Superior temporal gyrus (tissue), 1 donor: Measurements from ENCODE around the gene HID1.
"Not testable (repeated sequence)": the region's sequence is repeated elsewhere in the genome, so short reads cannot be mapped to it uniquely, and the experiment has no call there.

ENCODE experiments used
- DNase-seq: peaks from one replicate; pipeline ENCODE4 v3.0.0-alpha.2; 2016; ENCODE audit errors: extremely low spot score

HID1 gene

DNA sequence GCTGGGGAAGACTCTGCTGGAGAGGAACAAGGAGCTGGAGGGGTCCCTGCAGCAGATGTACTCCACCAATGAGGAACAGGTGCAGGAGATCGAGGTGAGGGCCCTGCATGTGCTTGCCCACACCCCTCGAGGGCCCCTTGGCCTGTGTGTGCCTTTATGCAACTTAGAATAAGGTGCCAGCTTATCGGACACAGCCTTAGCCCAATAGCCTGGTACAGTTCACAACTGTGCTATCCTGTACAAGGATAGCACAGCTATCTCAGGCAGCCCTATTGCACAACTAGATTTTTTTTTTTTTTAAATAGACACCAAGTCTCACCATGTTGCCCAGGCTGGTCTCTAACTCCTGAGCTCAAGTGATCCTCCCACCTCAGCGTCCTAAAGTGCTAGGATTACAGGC lies 27.0 kb upstream of the HID1 start:
- DNase-seq, result no peak

DNA sequence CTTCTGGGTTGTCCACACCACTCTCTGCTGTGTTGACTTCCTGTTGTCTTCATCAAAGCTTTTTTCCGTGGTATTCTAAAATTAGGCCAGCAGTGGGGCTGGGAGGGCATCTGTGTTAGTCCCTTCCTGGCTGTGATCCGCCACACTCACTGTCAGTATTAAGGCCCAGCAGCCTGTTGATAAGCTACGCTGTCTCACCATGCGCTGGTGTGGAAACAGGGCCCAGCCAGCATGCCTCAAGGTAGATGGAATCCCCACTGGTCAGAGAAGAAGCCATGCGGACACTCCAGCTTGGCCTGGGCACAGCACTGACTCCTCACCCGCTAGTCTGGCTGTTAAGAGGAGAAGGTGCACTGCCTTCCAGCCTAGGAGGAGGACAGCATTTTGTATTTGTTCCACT lies 26.2 kb upstream of the HID1 start:
- no peak for DNase-seq

DNA sequence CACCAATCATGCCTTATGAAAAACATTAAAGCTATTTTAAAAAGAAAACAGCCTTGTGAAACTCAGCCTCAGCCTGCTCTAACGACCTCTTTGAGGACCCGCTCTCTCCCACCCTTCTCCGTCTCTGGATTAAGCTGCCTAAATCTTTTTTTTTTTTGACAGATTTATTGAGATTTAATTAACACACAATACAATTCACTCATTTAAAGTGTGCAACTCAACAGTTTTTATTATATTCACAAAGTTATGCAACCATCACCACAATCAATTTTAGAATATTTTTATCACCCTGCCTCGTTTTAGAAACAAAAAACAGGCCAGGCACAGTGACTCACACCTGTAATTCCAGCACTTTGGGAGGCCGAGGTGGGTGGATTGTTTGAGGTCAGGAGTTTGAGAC lies 23.3 kb upstream of the HID1 start:
- no peak for DNase-seq

GRCh38 chr17:74994440-74994839 lies 21.9 kb upstream of the HID1 start:
- DNase-seq, result no peak

- no peak for DNase-seq
These were observed 19.7 kb upstream of the HID1 start for GRCh38 chr17:74992223-74992622.

- no peak for DNase-seq
These were observed 18.1 kb upstream of the HID1 start for GRCh38 chr17:74990581-74991105.

DNA sequence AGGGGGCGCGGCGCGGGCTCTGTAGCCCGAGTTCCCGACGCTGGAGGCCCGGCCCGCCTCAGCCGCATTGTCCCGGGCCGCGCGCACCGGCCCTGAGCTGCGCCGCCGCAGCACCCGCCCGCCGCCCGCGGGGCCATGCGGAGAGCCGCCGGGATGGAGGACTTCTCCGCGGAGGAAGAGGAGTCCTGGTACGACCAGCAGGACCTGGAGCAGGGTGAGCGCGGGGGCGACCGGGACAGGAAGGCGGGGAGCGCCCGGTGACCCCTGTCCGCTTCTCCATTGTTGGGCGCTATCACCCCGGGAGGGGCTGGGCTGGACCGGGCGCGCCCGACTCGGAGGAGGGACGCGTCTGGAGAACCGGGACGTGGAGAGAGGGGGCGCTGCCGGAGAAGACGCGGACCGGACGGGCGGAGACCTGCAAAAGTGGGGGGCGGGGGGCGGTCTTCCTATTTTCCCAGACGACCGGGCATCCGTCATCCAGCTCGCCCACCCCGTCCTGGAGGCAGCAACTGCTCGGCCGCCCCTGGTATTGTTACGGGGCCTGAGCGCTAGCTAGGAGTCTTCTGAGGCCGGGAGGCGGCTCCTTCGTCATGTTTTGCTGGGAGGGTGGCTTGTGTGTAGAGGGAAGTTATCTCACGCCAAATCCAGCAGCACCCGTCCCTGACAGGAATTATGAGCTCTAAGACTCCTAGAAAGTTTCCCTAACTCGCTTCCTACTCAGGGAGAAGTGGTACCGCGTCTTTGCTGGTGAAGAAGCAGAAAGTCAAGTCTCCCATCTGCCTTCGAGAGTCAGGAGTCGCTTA lies 15.6 kb upstream of the HID1 start:
- DNase-seq, result peak; percentile 77

DNA sequence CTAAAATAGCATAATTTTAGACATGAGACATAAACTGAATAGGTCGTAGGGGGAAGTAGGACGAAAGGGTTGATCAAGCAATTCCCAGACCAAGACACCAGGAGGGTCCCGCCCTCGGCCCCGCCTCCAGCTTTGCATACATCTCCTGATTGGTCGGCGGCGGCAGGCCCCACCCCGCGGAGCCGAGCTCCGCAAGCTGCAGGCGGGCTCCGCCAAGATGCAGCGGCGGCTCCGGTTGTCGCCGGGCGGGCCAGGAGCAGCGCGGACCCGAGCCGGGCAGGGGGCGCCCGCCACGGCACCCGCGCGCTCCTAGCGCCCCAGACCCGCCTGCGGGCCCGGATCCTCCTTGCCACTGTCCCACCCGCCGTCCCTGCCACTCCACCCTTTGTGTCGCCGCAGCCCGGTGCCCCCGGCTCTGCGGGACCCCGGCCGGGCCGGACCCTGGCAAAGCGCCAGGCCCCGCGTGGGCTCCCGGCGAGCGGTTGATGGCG lies 14.9 kb upstream of the HID1 start, which contains the start of gene CDR2L:
Gene CDR2L, plus strand, starts transcription at position 215 of the 491 bp plus-strand sequence. CDS start 412 bp downstream, outside the sequence.
- DNase-seq, result peak; percentile 96

GRCh38 chr17:74986206-74986576 lies 13.6 kb upstream of the HID1 start:
- no peak for DNase-seq

DNA sequence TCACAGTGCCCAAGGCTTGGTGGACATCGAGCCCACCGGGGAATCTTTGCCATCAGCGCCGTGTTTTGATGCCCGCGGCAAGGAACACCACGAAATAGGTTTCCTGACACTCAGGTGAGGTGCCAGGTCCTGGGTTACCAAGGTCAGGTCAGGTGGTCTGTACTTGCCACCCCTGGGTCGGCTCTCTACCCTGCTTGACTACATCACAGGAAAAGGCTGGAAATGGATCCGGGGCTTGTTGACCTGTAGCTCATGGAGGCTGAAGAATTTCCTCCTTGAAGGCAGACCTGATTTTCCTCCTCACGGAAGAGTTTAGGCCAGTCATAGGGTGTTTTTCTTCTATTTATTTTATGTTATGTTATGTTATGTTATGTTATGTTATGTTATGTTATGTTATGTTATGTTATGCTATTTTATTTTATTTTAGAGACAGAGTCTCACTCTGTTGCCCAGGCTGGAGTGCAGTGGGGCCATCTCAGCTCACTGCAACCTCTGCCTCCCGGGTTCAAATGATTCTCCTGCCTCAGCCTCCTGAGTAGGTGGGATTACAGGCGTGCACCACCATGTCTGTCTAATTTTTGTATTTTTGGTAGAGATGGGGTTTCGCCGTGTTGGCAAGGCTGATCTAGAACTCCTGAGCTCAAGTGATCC lies 10.2 kb upstream of the HID1 start:
- peak; percentile 70 for DNase-seq

- DNase-seq, result peak; percentile 92
These were observed 9.6 kb upstream of the HID1 start for GRCh38 chr17:74981979-74982662.

GRCh38 chr17:74981318-74981978 lies 8.9 kb upstream of the HID1 start:
- no peak for DNase-seq

DNA sequence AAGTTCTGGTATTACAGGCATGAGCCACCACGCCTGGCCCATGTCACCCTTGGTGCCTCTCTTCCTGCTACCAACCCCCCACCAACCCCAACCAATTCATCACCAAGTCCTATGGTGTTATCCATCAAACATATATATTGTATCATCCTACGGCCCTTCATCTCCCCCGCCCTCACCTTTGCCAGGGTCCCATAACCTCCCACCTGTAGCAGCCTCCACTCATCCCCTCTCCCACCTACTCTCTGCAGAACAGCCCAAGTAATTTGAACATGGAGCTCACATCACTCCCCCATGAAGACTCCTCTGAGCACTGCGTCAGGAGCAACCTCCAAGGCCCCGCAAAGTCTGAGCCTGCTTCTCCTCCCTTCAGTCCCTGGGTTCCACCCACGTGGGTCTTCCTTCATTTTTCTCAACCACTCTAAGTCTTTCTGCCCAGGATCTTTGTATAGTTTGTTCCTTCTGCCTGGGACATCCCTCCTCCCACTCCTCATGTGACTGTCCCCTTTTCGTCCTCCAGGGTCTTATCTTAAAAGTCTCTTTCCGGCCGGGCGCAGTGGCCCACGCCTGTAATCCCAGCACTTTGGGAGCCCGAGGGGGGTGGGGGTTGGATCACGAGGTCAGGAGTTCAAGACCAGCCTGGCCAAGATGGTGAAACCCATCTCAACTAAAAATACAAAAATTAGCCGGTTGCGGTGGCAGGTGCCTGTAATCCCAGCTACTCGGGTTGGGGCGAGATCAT lies 7.0 kb upstream of the HID1 start:
- no peak for DNase-seq

DNA sequence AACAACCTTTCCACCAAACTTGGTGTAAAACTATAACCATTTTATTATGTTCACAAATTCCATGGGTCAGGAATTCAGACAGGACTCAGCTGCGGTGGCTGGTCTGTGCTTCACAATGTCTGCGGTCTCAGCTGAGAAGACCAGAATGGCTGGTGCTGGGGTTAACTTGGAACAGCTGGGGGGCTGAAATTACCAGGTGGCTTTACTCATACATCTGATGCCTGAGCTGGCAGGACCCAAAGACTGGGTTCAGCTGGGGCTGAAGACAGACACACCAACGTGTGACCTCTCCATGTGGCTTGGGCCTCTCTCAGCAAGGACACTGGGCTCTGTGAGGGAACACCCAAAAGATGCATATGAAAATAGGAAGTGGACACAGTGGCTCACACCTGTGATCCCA lies 5.7 kb upstream of the HID1 start:
- DNase-seq, result no peak

- no peak for DNase-seq
These were observed 5.2 kb upstream of the HID1 start for GRCh38 chr17:74977802-74978201.

GRCh38 chr17:74975943-74976342 lies 3.4 kb upstream of the HID1 start:
- DNase-seq, result no peak

DNA sequence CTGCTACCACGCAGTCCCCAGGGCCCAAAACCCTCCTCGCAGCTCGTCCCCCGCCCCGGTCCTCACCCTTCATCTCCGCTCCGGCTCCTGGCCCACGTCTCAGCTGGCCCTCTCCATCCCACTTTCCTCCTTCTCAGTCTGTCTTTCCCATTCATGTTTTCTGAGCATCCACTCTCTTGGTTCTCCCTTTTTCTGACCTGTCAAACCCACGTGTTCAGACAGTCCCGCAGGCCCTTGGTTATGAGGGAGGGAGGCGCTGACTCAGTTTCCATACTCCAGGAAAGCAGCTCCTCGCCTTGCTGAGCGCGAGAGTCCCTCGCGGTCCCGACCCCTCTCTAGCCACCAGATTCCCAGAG lies 392 bp upstream of the HID1 start:
- no peak for DNase-seq

GRCh38 chr17:74971842-74972106 lies 785 bp downstream of the HID1 start:
- no peak for DNase-seq

GRCh38 chr17:74971069-74971841 lies 1.3 kb downstream of the HID1 start:
- DNase-seq, result no peak

DNA sequence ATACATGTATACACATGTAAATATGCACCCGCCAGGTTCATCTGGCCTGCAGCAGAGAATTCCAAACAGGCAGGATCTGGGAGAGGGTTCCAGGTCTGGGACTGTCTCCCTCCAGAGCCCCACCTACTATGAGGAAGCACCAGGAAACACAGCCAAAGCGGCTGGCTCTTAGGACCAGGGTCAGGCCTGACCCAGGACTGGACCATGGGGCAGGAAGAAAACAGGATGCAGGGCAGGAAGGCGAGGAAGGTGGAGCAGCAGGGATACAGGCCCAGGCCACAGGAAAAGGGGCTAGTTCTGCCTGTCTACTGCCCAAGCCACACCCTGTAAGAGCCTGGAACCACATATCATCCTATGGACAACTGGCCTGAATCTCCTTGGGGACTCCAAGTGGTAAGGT lies 2.2 kb downstream of the HID1 start:
- DNase-seq, result no peak

- DNase-seq, result not testable (repeated sequence)
These were observed 3.1 kb downstream of the HID1 start for GRCh38 chr17:74969501-74969900.
